GM18498 (cell line): Measurements from ENCODE around the gene ALOX15.
"Not testable (repeated sequence)": the region's sequence is repeated elsewhere in the genome, so short reads cannot be mapped to it uniquely, and the experiment has no call there.

Experiments
- ATAC-seq: cut with Tn5 transposase; IDR thresholded peaks from one replicate; pipeline ENCODE4 v1.9.1; 2021; ENCODE audit warnings: mild to moderate bottlenecking, moderate library complexity; ENCODE audit not compliant: unreplicated experiment

Gene ALOX15

DNA sequence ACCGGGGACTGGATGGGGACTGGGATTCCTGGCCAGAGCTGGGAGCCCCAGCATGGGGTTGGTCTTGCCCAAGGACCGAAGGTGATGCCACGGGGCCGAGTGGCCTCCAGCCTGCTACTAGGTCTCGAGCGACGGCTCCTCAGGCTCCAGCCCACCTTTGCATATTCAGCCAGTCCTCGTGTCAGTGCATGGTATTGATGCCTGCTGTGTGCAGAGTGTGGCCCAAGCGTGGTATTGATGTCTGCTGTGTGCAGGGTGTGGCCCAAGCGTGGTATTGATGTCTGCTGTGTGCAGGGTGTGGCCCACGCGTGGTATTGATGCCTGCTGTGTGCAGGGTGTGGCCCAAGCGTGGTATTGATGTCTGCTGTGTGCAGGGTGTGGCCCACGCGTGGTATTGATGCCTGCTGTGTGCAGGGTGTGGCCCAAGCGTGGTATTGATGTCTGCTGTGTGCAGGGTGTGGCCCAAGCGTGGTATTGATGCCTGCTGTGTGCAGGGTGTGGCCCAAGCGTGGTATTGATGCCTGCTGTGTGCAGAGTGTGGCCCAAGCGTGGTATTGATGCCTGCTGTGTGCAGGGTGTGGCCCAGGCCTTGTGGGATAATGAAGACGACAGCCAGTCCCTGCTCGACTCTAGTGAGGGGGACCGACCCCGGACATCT lies 45.7 kb downstream of the ALOX15 start:
- not testable (repeated sequence) for ATAC-seq

- no peak for ATAC-seq
These were observed 46.4 kb downstream of the ALOX15 start for GRCh38 chr17:4594931-4595684.

DNA sequence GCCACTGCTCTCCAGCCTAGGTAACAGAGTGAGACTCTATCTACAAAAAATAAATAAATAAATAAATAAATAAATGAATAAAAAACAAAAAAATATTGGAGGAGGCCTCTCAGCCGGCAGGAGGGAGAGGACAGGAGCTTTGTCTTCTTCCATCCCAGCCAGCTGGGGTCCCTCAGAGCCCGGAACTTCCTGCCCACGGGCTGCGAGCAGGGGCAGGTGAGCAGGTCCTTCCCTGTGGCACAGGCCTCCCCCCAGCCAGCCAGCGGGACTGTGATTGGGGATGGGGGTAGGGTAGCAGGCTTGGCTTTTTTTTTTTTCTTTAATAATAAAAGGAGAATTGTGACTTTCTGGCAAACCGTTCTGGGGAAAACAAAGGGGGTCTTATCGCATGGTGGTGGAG lies 47.1 kb downstream of the ALOX15 start:
- no peak for ATAC-seq

- ATAC-seq: no peak
These were observed 48.5 kb downstream of the ALOX15 start for GRCh38 chr17:4593021-4593421.

DNA sequence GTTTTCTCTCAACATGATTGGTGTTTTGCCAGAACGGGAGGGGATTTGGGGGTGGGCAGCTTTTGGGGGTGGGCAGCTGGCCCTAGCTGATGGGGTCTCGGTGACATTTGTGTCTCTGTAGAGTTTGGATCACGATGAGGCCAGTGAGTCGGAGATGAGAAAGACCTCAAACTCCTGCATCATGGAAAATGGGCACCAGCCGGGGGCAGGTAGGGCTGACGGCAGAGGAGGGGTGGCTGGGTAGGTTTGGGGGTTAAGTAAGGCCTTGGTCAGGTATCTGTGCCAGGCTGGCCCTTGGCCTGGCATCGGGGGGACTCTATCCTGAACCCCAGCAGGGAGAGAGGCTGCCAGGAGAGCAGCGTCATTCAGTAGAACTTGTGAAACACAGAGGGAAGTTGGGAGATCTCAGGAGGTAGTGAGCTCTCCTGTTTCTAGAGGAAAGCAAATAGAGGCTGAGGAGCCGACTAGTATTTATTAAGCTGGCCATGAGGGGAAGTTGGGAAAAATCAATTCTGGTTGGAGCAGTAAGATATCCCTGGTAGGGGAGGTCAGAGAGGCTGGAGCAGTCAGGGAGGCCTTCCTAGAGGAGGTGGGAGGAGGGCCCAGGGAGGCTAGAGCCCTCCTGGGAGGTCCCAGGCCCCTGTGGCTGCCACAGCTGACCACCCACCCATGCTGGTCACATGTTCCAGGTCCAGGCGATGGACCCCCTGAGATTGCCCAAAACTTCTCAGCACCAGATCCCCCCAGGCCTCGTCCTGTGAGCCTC lies 49.1 kb downstream of the ALOX15 start:
- no peak for ATAC-seq

DNA sequence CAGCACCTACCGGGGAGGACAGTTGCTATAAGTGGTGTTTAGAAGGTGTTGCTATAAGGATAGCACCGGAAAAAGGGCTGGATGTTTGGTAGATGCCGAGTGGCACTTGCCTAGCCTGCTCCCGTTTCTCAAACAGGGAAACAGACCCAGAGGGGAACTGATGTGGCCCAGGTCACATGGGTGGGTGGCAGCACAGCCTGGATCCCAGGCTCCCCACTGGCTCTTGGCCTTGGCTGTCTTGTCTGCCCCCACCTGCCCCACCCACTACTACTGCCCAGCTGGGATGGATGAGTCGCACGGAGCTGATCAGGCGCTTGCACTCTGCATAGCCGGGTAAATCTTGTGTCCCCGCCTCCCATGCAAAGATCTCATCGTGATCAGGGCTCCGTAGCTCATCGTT lies 49.9 kb downstream of the ALOX15 start:
- no peak for ATAC-seq

- no peak for ATAC-seq
These were observed 50.5 kb downstream of the ALOX15 start for GRCh38 chr17:4590981-4591453.

DNA sequence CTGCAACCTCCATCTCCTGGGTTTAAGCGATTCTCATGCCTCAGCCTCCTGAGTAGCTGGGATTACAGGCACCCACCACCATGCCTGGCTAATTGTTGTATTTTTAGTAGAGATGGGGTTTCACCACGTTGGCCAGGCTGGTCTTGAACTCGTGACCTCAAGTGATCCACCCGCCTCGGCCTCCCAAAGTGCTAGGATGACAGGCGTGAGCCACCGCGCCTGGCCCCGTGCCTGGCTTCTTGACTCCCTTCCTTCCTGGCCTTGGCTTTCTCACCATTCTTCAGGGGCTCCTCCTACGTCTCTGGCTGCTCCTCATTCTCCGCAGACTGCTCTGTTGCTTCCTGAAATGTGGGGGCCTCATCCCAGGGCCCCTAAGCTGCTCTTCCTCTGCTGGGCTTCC lies 51.4 kb downstream of the ALOX15 start:
- not testable (repeated sequence) for ATAC-seq

DNA sequence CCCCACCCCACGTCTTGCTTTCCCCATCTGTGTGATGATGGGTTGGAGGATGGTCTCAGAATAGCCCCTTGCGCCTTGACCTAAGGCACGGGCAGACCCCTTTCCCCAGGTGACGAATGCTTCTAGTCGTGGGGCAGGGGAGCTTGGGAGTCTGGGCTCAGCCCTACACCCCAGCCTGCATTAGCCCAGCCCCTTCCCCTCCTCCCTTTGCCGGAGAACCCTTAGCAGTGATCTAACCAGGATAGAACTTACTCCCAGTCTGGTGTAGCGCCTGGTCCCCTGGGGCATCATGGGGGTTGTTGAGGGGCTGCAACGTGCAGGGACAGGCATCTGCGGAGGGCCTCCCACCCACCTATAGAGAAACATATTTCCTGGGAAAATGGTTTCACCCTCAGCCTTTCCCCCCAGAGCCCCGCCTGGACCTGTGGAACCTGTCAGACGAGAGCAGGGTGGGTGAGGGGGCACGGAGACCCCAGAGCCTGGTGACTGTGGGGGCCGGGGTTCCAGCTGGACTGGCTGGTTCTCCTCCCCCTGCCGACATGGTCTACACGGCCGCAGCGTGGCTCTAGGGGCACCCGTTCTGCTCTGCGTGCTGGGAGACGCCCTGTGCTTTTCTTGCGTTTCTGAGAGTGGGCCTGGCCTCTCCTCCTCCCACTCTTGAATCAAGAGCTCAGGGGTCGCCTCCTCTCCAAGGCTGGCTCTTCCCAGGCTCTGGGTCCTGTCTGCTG lies 52.4 kb downstream of the ALOX15 start:
- no peak for ATAC-seq

DNA sequence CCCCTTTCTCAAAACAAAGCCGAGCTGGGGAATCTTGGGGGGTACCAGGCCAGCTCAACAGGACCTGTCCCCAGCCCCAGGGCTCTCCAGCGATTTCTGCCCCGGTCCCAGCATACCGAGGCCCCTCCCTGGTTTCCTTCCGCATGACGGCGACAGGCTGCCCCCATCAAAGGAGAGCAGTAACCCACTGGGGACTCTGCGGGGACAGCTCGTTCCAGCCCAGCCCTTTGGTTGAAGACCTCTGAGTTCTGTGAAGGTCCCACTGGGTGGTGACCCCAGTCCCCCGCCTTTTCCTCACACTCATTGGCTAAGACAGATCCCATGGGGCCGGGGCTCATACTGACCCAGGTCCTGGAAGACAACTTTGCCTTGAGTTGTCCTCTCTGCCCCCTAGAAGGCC lies 53.1 kb downstream of the ALOX15 start:
- no peak for ATAC-seq

- no peak for ATAC-seq
These were observed 53.7 kb downstream of the ALOX15 start for GRCh38 chr17:4587803-4588202.

DNA sequence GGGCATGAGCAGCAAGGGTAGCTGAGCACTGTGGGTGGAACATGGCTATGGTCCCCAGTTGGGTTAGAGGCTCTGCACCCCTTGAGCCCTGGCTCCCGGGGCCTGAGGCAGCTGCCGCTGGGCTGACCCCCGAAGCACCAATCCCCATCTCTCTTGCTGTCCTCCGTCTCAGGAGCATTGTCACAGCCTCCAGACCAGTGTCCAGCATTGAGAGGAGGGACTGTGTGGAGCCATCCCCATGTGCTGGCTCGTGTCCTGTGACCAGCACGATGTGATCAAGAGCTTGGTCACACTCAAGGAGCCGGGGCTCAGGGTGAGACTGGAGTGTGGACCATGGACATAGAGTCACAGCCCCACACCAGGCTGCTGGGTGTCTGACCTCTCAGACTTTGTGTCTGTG lies 54.3 kb downstream of the ALOX15 start:
- no peak for ATAC-seq

DNA sequence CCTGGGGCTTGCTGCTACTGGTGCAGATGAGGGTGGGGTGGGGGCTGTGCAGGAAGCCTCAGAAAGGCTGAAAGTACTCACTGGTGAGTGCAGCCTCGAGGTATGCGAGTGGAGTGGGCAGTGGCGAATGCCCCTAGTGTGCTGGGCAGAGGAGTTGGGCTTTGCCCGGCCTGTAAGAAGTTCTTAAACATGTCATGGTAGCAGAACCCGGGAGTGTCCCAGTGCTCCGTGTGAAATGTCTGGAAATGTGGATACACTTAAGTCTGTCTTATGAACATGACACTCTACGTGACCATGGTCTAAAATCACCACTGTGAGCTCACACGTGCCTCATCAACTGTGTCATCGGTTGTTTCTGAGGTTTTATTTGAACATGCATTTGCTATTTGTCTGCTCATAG lies 55.4 kb downstream of the ALOX15 start:
- ATAC-seq: no peak

DNA sequence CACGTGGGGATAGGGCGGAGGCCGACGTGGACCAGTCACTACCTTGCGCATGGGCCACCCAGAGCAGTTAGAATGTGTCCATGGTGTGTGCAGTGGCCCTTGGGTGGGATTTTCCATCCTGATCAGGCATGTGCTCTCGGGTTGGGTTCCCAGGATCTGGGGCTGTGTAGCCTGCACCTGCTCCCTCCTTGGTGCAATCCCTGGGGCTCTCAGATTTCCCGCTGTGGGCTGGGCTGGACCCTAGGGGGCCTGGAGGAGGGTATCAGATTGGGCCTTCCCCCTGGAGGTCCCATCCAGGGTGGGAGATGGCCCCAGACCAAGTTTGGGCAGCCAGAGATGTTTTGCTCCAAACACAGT lies 55.9 kb downstream of the ALOX15 start:
- no peak for ATAC-seq

DNA sequence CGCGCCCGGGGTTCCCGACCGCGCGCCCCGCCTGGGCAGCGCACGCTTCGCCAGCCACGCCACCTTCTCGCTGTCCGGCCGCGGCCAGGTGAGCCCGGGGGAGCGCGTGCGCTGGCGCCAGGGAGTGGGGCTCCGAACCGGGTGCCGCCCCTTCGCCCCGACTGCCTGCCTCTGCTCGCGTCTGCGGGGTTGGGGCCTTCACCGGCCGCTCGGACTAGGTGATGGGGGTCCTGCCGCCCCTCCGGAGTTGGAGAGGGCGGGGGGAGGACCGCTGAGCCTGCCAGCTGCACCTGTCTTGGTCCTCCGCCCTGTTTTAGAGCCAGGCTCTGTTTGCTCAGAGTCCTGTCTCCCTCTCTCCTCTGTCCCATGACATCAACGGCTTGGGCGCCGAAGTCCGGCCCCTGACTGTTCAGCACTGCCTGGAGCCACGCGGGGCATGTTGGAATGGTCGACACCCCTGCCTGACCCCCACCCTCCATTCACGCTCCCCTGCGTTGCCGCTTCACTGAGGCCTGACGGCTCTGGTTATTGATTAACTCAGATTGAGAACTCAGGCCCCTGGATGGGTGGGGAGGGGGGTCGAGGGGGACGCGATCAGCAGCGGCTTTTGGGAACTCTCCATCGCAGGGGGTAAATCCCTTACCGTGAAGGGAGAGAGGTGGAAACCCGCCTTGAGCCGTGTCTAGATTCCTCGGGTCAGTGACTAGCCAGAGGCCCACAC lies 56.4 kb downstream of the ALOX15 start:
- no peak for ATAC-seq

GRCh38 chr17:4584101-4584916 lies 57.2 kb downstream of the ALOX15 start, which contains the start of gene SMTNL2:
SMTNL2 (plus strand) TSS chr17:4584529; CDS start chr17:4584606, 77 bp downstream.
- ATAC-seq: no peak

DNA sequence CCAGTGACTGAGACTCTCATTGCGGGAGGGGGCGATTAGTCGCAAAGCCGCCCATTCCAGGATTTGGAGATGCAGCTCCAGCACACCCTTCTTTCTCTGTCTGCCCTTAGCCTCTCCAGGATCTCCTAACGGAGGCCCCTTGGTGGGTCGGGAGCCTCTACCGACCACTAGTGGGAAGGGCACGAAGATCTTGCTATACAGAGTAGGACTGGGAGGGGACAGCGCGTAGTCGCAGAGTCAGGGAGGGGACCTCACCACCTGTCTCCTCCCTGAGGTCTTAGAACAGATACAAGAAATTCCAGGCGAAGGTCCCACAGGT lies 57.7 kb downstream of the ALOX15 start:
- ATAC-seq: no peak

- ATAC-seq: no peak
These were observed 58.3 kb downstream of the ALOX15 start for GRCh38 chr17:4583206-4583605.

- no peak for ATAC-seq
These were observed 58.8 kb downstream of the ALOX15 start for GRCh38 chr17:4582691-4583090.

DNA sequence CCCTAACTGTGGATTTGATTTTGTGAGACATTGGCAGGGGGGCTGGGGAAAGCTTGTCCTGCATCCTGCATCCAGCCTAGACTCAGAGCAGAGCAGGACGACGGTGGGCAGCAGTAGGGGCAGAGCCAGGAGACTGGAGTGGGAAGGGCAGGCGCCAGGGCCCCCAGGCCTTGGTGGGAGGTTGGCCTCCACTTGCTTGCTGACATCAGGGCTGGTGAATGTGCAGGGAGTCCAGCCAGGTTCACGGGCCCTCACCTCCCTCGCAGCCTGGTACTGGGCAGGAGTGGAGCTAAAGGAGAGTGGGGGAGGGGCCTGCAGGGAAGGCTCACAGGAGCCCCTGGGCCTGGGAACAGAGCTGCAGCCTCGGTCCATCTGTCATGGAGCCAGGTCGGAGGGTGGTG lies 59.4 kb downstream of the ALOX15 start:
- no peak for ATAC-seq
